IMR-90 (cell line): Measurements from ENCODE around the gene RHBDL3. TPM values are rescaled to one million over a fixed set of nuclear protein-coding genes. Genes with fewer than 3 reads are reported as not detected.
A peak's percentile ranks its signal among the peaks of the same experiment; 100 is the strongest.

Experiments used
- ATAC-seq: fragments of 200-7000 bp; cut with Tn5 transposase; 2 replicates; pipeline ENCODE4 v1.9.1; 2020; ENCODE audit warnings: low read depth, mild to moderate bottlenecking, moderate library complexity
- BruUV-seq: library from RNA; stranded (reverse); fragments of 400-500 nt; replicated peaks from 2 replicates; lab custom pipeline; 2021; lab: Mats Ljungman, UMichigan
- CTCF ChIA-PET: fragments of 300-600 bp; formaldehyde crosslinking; extraction: SDS; loops from one replicate; lab custom pipeline; 2021; ENCODE audit warnings: antibody characterized with exemption; lab: Yijun Ruan, JAX
- POLR2A ChIA-PET: fragments of 300-600 bp; sonication (Branson Sonifier 250); formaldehyde crosslinking; loops from one replicate; lab custom pipeline; 2022; ENCODE audit warnings: antibody characterized with exemption; ENCODE audit not compliant: unreplicated experiment; lab: Charles Lee
- DNase-seq: peaks from one replicate; pipeline ENCODE4 v3.0.0; 2013
- H2AFZ ChIP-seq: replicated peaks from 2 replicates; pipeline ENCODE3; 2013; ENCODE audit warnings: low read length, mild to moderate bottlenecking; ENCODE audit not compliant: poor library complexity
- H2AK5ac ChIP-seq: 2 replicates; pipeline ENCODE4 v1.6.1; 2013; ENCODE audit warnings: low read depth, low read length, inconsistent platforms
- H2AK9ac ChIP-seq: replicated peaks from 2 replicates; pipeline ENCODE3; 2013; ENCODE audit warnings: mild to moderate bottlenecking, low read depth, low read length, moderate library complexity; ENCODE audit not compliant: poor library complexity
- H2BK120ac ChIP-seq: 2 replicates; pipeline ENCODE4 v1.6.1; 2013; ENCODE audit warnings: low read depth, low read length, inconsistent platforms
- H2BK15ac ChIP-seq: 3 replicates; pipeline ENCODE4 v1.6.1; 2013; ENCODE audit warnings: low read depth, low read length, inconsistent platforms
- H2BK20ac ChIP-seq: 2 replicates; pipeline ENCODE4 v1.6.1; 2013; ENCODE audit warnings: low read depth, mild to moderate bottlenecking, inconsistent platforms, low read length, moderate library complexity
- H2BK5ac ChIP-seq: 2 replicates; pipeline ENCODE4 v1.6.1; 2013; ENCODE audit warnings: mild to moderate bottlenecking, low read depth, low read length, inconsistent platforms; ENCODE audit not compliant: poor library complexity, severe bottlenecking
- H3K14ac ChIP-seq: replicated peaks from 2 replicates; pipeline ENCODE4 v1.6.1; 2013; ENCODE audit warnings: low read depth, low read length, inconsistent platforms
- H3K18ac ChIP-seq: 2 replicates; pipeline ENCODE4 v1.6.1; 2013; ENCODE audit warnings: low read depth, low read length, control low read depth
- H3K23ac ChIP-seq: 2 replicates; pipeline ENCODE4 v1.6.1; 2013; ENCODE audit warnings: low read depth, low read length, inconsistent platforms
- H3K27ac ChIP-seq: 2 replicates; pipeline ENCODE4 v1.5.1; 2013; ENCODE audit warnings: mild to moderate bottlenecking, control low read depth, low read length; ENCODE audit not compliant: insufficient read depth
- H3K27me3 ChIP-seq: 2 replicates; pipeline ENCODE4 v1.6.1; 2013; ENCODE audit warnings: low read length; ENCODE audit not compliant: control insufficient read depth, insufficient read depth
- H3K36me3 ChIP-seq: 2 replicates; pipeline ENCODE4 v1.6.1; 2013; ENCODE audit warnings: low read length, mixed read lengths; ENCODE audit not compliant: control insufficient read depth, insufficient read depth
- H3K4ac ChIP-seq: 2 replicates; pipeline ENCODE4 v1.6.1; 2013; ENCODE audit warnings: low read depth, low read length, inconsistent platforms
- H3K4me1 ChIP-seq: 2 replicates; pipeline ENCODE4 v1.6.1; 2013; ENCODE audit warnings: low read length, mixed read lengths; ENCODE audit not compliant: control insufficient read depth, insufficient read depth
- H3K4me2 ChIP-seq: 2 replicates; pipeline ENCODE4 v1.6.1; 2013; ENCODE audit warnings: low read depth, mild to moderate bottlenecking, control low read depth, low read length, moderate library complexity
- H3K4me3 ChIP-seq: 2 replicates; pipeline ENCODE4 v1.5.1; 2013; ENCODE audit warnings: low read depth, mild to moderate bottlenecking, control low read depth, low read length, moderate library complexity; ENCODE audit not compliant: insufficient read depth
- H3K56ac ChIP-seq: 2 replicates; pipeline ENCODE4 v1.6.1; 2013; ENCODE audit warnings: low read length, inconsistent platforms; ENCODE audit not compliant: insufficient read depth; ENCODE audit errors: extremely low read depth
- H3K79me1 ChIP-seq, 2 experiments: 2 replicates each; pipeline ENCODE4 v1.6.1; 2013; ENCODE audit warnings: low read length in 2 of 2, inconsistent platforms in 1 of 2, low read depth in 1 of 2
- H3K9ac ChIP-seq: 2 replicates; pipeline ENCODE4 v1.6.1; 2013; ENCODE audit warnings: low read depth, low read length, control low read depth
- H3K9me1 ChIP-seq: 2 replicates; pipeline ENCODE4 v1.6.1; 2013; ENCODE audit warnings: low read length, inconsistent platforms; ENCODE audit not compliant: insufficient read depth
- H3K9me3 ChIP-seq: 2 replicates; pipeline ENCODE4 v1.6.1; 2013; ENCODE audit warnings: low read length; ENCODE audit not compliant: control insufficient read depth, insufficient read depth
- H4K20me1 ChIP-seq: 2 replicates; pipeline ENCODE4 v1.6.1; 2013; ENCODE audit warnings: low read length, inconsistent platforms; ENCODE audit not compliant: insufficient read depth
- H4K5ac ChIP-seq: 2 replicates; pipeline ENCODE4 v1.6.1; 2013; ENCODE audit warnings: mild to moderate bottlenecking, low read depth, low read length, control low read depth
- H4K8ac ChIP-seq, 2 experiments: 2 replicates each; pipeline ENCODE4 v1.6.1; 2013; ENCODE audit warnings: low read depth in 2 of 2, low read length in 2 of 2, control low read depth in 1 of 2, inconsistent platforms in 1 of 2
- H4K91ac ChIP-seq: 2 replicates; pipeline ENCODE4 v1.6.1; 2013; ENCODE audit warnings: low read depth, low read length, inconsistent platforms; ENCODE audit not compliant: insufficient read depth
- BHLHE40 ChIP-seq: fragments of 150-350 bp; IDR thresholded peaks from 2 replicates; pipeline ENCODE4 v1.6.1; 2016; ENCODE audit warnings: mild to moderate bottlenecking, low read depth, low read length
- CEBPB ChIP-seq: IDR thresholded peaks from 2 replicates; pipeline ENCODE4 v1.6.1; 2012; ENCODE audit warnings: low read depth, low read length, improper control_type of control experiment
- CHD1 ChIP-seq: IDR thresholded peaks from 2 replicates; pipeline ENCODE4 v1.6.1; 2012; ENCODE audit warnings: low read depth, low read length, improper control_type of control experiment
- CTCF ChIP-seq: conservative IDR thresholded peaks from 2 replicates; pipeline ENCODE4 v1.5.1; 2012; ENCODE audit warnings: mild to moderate bottlenecking, low read depth, low read length, improper control_type of control experiment
- FOS ChIP-seq: fragments of 150-350 bp; IDR thresholded peaks from 2 replicates; pipeline ENCODE4 v1.6.1; 2016; ENCODE audit warnings: low read depth, low read length
- MAFK ChIP-seq: IDR thresholded peaks from 2 replicates; pipeline ENCODE4 v1.6.1; 2012; ENCODE audit warnings: low read depth, low read length, improper control_type of control experiment
- MAZ ChIP-seq: IDR thresholded peaks from 2 replicates; pipeline ENCODE4 v1.6.1; 2012; ENCODE audit warnings: low read depth, mild to moderate bottlenecking, low read length, improper control_type of control experiment, moderate library complexity, borderline replicate concordance
- MXI1 ChIP-seq: IDR thresholded peaks from 2 replicates; pipeline ENCODE4 v1.6.1; 2012; ENCODE audit warnings: low read depth, mild to moderate bottlenecking, low read length, moderate library complexity, borderline replicate concordance
- NFE2L2 ChIP-seq: fragments of 150-350 bp; IDR thresholded peaks from 2 replicates; pipeline ENCODE4 v1.6.1; 2016; ENCODE audit warnings: low read depth, mild to moderate bottlenecking, low read length
- POLR2A ChIP-seq: IDR thresholded peaks from 2 replicates; pipeline ENCODE4 v1.6.1; 2012; ENCODE audit warnings: mild to moderate bottlenecking, low read depth, low read length
- RAD21 ChIP-seq: IDR thresholded peaks from 2 replicates; pipeline ENCODE4 v1.6.1; 2012; ENCODE audit warnings: low read length, improper control_type of control experiment
- RCOR1 ChIP-seq: IDR thresholded peaks from 2 replicates; pipeline ENCODE4 v1.6.1; 2012; ENCODE audit warnings: mild to moderate bottlenecking, low read length, improper control_type of control experiment; ENCODE audit not compliant: insufficient replicate concordance
- RFX5 ChIP-seq: IDR thresholded peaks from 2 replicates; pipeline ENCODE4 v1.8.0; 2012; ENCODE audit warnings: low read depth, mild to moderate bottlenecking, low read length, moderate library complexity
- SMC3 ChIP-seq: fragments of 150-350 bp; IDR thresholded peaks from 2 replicates; pipeline ENCODE4 v1.6.1; 2016; ENCODE audit warnings: low read depth, mild to moderate bottlenecking, antibody characterized with exemption, low read length, moderate library complexity
- USF2 ChIP-seq: fragments of 150-350 bp; IDR thresholded peaks from 2 replicates; pipeline ENCODE4 v1.6.1; 2017; ENCODE audit warnings: mild to moderate bottlenecking, antibody characterized with exemption, low read length, low read depth
- WGBS, 2 experiments: methylation state at CpG; one replicate each; pipeline versions ENCODE4 v1.1.5 to v1.1.7; 2013; ENCODE audit warnings: missing lambda C conversion rate in 2 of 2; ENCODE audit not compliant: insufficient read length in 1 of 2; ENCODE audit errors: extremely low coverage in 2 of 2; 5-methylcytosine and 5-hydroxymethylcytosine counted together
- dilution Hi-C: fragments of 300-500 bp; cut with HindIII; formaldehyde crosslinking; loops from one replicate; pipeline ENCODE4 v1.14.3; 2018; ENCODE audit warnings: low sequenced_read_pairs; ENCODE audit not compliant: unreplicated experiment
- in situ Hi-C: fragments of 300-500 bp; cut with MboI; formaldehyde crosslinking; loops from 3 replicates; pipeline ENCODE4 v1.14.3; 2019; ENCODE audit warnings: low sequenced_read_pairs, inconsistent platforms, mixed read lengths
- intact Hi-C: fragments of 100-400 bp; cut with micrococcal nuclease; formaldehyde crosslinking; loops from 2 replicates; pipeline ENCODE4 v1.10.0; 2022
- polyA plus RNA-seq, 3 experiments: library from polyadenylated mRNA; depleted of rRNA; stranded (reverse); fragments of >200 nt; gene quantifications; 2 replicates each; pipeline ENCODE4 v1.2.3, GENCODE V29; 2012; ENCODE audit warnings: low replicate concordance in 1 of 3
- total RNA-seq: library from RNA; depleted of rRNA; stranded (reverse); fragments of >200 nt; gene quantifications from 2 replicates; pipeline ENCODE4 v1.2.3, GENCODE V29; 2012
- TF ChIP-seq, protein P1 (sequence below): fragments of 150-350 bp; IDR thresholded peaks from 2 replicates; pipeline ENCODE4 v1.6.1; 2016; ENCODE audit warnings: low read depth, mild to moderate bottlenecking, low read length, moderate library complexity, borderline replicate concordance

RHBDL3 gene
- total and polyA plus RNA-seq, 2 of the 4 experiments (the other 2 are of a cell fraction): 0.09 to 0.18 TPM

DNA sequence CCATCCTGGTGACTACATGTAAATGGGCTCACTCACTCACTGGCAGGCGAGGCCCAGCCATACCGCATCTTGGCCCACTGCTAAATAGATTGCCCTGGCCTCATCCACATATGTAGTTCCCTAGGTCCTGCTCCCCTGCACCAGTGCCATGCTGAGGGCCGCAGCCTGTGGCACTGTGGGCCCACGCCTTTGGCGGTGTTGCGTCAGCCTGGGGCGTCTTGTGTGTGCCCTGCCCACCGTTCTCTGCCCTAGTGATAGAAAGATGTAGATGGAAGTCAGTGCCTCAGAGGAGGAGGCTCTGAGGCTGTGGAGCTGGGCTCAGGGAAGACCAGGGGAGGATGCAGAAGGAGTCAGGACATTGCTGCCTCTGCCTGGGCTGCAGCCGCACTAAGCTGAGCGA lies 57.4 kb downstream of the RHBDL3 start:
- peak overlapping the region; percentile 67 for H2AFZ ChIP-seq
- H2BK15ac ChIP-seq: no peak overlapping the region
- no peak overlapping the region for H4K5ac ChIP-seq
- no peak overlapping the region for H3K4me3 ChIP-seq
- no peak overlapping the region for H3K4me2 ChIP-seq
- no peak overlapping the region for H4K91ac ChIP-seq
- DNase-seq: no peak
- no peak overlapping the region for H3K4ac ChIP-seq
- no peaks in the 10 kb centered on the region for H3K9me1 ChIP-seq
- no peaks in the 10 kb centered on the region for H3K36me3 ChIP-seq
- no peak overlapping the region for H3K9ac ChIP-seq
- intact Hi-C loops: no loop called here
- H3K14ac ChIP-seq: no peak overlapping the region
- no peak for TF ChIP-seq CEBPB
- no peak for TF ChIP-seq FOS
- TF ChIP-seq CTCF: no peak
- no peak for TF ChIP-seq POLR2A
- no peak for TF ChIP-seq MAZ
- TF ChIP-seq CHD1: no peak
- TF ChIP-seq RFX5: no peak
- no peak for TF ChIP-seq USF2
- TF ChIP-seq MXI1: no peak
- no peak for TF ChIP-seq MAFK
- no peak for TF ChIP-seq RAD21
- TF ChIP-seq RCOR1: no peak
- no peak for TF ChIP-seq BHLHE40
- TF ChIP-seq, protein P1, sequence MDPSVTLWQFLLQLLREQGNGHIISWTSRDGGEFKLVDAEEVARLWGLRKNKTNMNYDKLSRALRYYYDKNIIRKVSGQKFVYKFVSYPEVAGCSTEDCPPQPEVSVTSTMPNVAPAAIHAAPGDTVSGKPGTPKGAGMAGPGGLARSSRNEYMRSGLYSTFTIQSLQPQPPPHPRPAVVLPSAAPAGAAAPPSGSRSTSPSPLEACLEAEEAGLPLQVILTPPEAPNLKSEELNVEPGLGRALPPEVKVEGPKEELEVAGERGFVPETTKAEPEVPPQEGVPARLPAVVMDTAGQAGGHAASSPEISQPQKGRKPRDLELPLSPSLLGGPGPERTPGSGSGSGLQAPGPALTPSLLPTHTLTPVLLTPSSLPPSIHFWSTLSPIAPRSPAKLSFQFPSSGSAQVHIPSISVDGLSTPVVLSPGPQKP: no peak
- TF ChIP-seq NFE2L2: no peak
- no peak for TF ChIP-seq SMC3
- no peak overlapping the region for H3K23ac ChIP-seq
- no peak overlapping the region for H2BK120ac ChIP-seq
- no peaks in the 10 kb centered on the region for H3K9me3 ChIP-seq
- H4K8ac ChIP-seq: no peak overlapping the region
- WGBS, 2 experiments: 92% methylated on average over 5 of the region's 10 CpGs; no CpG with 5 or more reads in 1 of the 2 experiments
- H3K27ac ChIP-seq: no peak overlapping the region
- no TSS peak for BruUV-seq
- H3K56ac ChIP-seq: no peak overlapping the region
- ATAC-seq: no peak
- no peak overlapping the region for H2AK9ac ChIP-seq
- no peaks in the 10 kb centered on the region for H3K4me1 ChIP-seq
- H3K18ac ChIP-seq: no peak overlapping the region
- ChIA-PET POLR2A (no interaction called here), CTCF (interaction anchor here (0.9 kb wide), 2 partner anchors 13 to 70 kb away, joined by 3 to 4 read pairs; no protein-coding TSS in a partner anchor)
- no peaks in the 10 kb centered on the region for H3K79me1 ChIP-seq
- H2BK5ac ChIP-seq: no peak overlapping the region
- no peaks in the 10 kb centered on the region; the same call in 1 of the 2 replicates for H3K27me3 ChIP-seq
- H2AK5ac ChIP-seq: peak overlapping the region; percentile 37; the same call in 1 of the 2 replicates
- in situ Hi-C loops: no loop called here
- no peak overlapping the region for H2BK20ac ChIP-seq
- H4K20me1 ChIP-seq: no peaks in the 10 kb centered on the region
- dilution Hi-C loops: no loop called here
